Spleen (tissue), 7 donors: ENCODE measurements around the gene OR1F1.

Source experiments
- POLR2A ChIP-seq, 3 donors: fragments of 450-650 bp; IDR thresholded peaks; one replicate each; pipeline ENCODE4 v1.5.1; 2017; ENCODE audit warnings: antibody characterized with exemption in 3 of 3, mild to moderate bottlenecking in 1 of 3
- TF ChIP-seq, protein P1 (sequence below), 11 experiments: fragments of 200-600 bp in 7 of 11; fragments of 450-650 bp in 4 of 11; sonication (generic) in 4 of 11; IDR thresholded peaks in 8 of 11; conservative IDR thresholded peaks in 3 of 11; 1 replicate in 7 of 11; 2 replicates in 4 of 11; pipeline versions ENCODE4 v1.4.0 to v1.8.0; 2016 to 2021; ENCODE audit warnings: antibody characterized with exemption in 11 of 11, inconsistent platforms in 4 of 11, mild to moderate bottlenecking in 1 of 11
- donor health status: DM: no; HTN: no; CAD: no; lungs with moderate emphysema.
- donor health status: DM: no; HTN: no; CAD: no.
- donor health status: DM: no; HTN: no; CAD: no.

DNA sequence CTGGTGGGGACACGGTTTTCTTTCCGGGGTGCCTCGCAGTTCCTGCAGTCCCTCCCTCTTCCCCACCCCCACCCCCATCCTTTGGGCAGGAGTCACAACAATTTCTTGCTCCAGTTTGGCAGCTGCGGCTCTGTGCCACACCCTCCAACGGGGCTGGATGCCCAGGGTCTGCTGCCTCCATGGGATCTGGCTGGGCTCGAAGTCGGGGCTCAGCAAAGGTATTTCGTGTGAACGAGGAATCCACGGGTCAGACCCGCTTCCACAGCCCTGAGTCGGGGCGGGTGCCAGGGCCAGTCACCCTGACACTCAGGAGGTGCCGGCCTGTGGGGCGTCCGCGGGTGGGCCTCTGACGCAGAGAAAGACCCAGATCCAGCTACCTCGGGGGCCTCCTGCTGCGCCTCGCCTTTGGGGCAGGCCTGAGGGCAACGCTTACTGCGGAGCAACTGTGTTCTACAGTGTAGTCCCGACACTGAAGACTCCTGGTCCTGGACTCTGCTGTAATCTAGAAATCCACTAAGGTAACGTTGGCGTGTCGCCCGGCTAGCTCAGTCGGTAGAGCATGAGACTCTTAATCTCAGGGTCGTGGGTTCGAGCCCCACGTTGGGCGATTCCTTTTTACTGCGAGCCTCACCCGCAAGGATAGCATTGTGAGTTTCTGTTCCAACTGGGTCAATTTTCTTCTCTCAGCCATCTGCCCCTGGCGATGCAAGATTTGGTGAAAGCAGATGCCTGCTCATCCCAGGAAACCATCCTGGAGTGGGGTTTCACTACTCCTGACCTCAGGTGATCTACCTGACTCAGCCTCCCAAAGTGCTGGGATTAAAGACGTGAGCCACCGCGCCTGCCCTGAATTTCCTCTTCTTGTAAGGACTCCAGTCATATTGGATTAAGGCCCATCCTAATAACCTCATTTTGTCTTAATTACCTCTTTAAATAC, 12.6 kb upstream of the OR1F1 start:
- TF ChIP-seq, protein P1, sequence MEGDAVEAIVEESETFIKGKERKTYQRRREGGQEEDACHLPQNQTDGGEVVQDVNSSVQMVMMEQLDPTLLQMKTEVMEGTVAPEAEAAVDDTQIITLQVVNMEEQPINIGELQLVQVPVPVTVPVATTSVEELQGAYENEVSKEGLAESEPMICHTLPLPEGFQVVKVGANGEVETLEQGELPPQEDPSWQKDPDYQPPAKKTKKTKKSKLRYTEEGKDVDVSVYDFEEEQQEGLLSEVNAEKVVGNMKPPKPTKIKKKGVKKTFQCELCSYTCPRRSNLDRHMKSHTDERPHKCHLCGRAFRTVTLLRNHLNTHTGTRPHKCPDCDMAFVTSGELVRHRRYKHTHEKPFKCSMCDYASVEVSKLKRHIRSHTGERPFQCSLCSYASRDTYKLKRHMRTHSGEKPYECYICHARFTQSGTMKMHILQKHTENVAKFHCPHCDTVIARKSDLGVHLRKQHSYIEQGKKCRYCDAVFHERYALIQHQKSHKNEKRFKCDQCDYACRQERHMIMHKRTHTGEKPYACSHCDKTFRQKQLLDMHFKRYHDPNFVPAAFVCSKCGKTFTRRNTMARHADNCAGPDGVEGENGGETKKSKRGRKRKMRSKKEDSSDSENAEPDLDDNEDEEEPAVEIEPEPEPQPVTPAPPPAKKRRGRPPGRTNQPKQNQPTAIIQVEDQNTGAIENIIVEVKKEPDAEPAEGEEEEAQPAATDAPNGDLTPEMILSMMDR (IDR thresholded peaks at IDR 0.05 in 8 of 11, conservative IDR thresholded peaks at IDR 0.05 in 3 of 11), result no peak
- TF ChIP-seq POLR2A (IDR thresholded peaks at IDR 0.05), result no peak
